Liver (tissue), 3 donors: Measurements from ENCODE around the gene NIM1K.

Experiments used
- CTCF ChIP-seq: fragments of 150-350 bp; IDR thresholded peaks from 2 replicates; pipeline ENCODE4 v1.5.1; 2017; ENCODE audit warnings: improper control_type of control experiment, low read depth, low read length; ENCODE audit not compliant: missing input control
- EGR1 ChIP-seq, 2 donors: IDR thresholded peaks; 2 replicates each; pipeline ENCODE4 v1.6.1; 2016 to 2018; ENCODE audit warnings: antibody characterized with exemption in 2 of 2, low read depth in 2 of 2
- FOXA1 ChIP-seq: IDR thresholded peaks from 2 replicates; pipeline ENCODE4 v1.6.1; 2016; ENCODE audit warnings: antibody characterized with exemption
- GABPA ChIP-seq, 2 donors: IDR thresholded peaks in 1 of 2; conservative IDR thresholded peaks in 1 of 2; 2 replicates each; pipeline ENCODE4 v1.6.1; 2016; ENCODE audit warnings: antibody characterized with exemption in 2 of 2, mild to moderate bottlenecking in 1 of 2, moderate library complexity in 1 of 2
- REST ChIP-seq: IDR thresholded peaks from 2 replicates; pipeline ENCODE4 v1.6.1; 2016; ENCODE audit warnings: antibody characterized with exemption, mild to moderate bottlenecking
- RXRA ChIP-seq, 2 donors: IDR thresholded peaks; 2 replicates each; pipeline ENCODE4 v1.6.1; 2017 to 2018; ENCODE audit warnings: antibody characterized with exemption in 2 of 2, mild to moderate bottlenecking in 1 of 2
- SP1 ChIP-seq: IDR thresholded peaks from 2 replicates; pipeline ENCODE4 v1.6.1; 2018; ENCODE audit warnings: antibody characterized with exemption, mild to moderate bottlenecking
- TAF1 ChIP-seq: conservative IDR thresholded peaks from 2 replicates; pipeline ENCODE4 v1.6.1; 2016; ENCODE audit warnings: antibody characterized with exemption, mild to moderate bottlenecking
- YY1 ChIP-seq: IDR thresholded peaks from 2 replicates; pipeline ENCODE4 v1.6.1; 2016; ENCODE audit warnings: antibody characterized with exemption, mild to moderate bottlenecking
- donor health status: healthy.
- donor health status: healthy.

- TF ChIP-seq CTCF (no peak), SP1 (no peak), RXRA (IDR thresholded peaks at IDR 0.05) (no peak), YY1 (no peak), FOXA1 (no peak), TAF1 (no peak), EGR1 (IDR thresholded peaks at IDR 0.05; ENCODE audit: low read depth in 2 of 2) (no peak), REST (no peak), GABPA (IDR thresholded peaks at IDR 0.05 in 1 of 2, conservative IDR thresholded peaks at IDR 0.05 in 1 of 2) (no peak)
These were observed 21.9 kb downstream of the NIM1K start for GRCh38 chr5:43213951-43214350.
